SK-N-MC (cell line): Measurements from ENCODE around the gene ROBO2.

Experiments
- DNase-seq: peaks from one replicate; pipeline ENCODE4 v3.0.0-alpha.2; 2011; ENCODE audit warnings: low read depth, low spot score
- H3K27ac ChIP-seq: fragments of 200-600 bp; sonication (generic); 2 replicates; pipeline ENCODE4 v1.5.1; 2016; ENCODE audit warnings: mixed run types
- H3K36me3 ChIP-seq: fragments of 200-600 bp; sonication (generic); 2 replicates; pipeline ENCODE4 v1.6.1; 2017; ENCODE audit warnings: antibody characterized with exemption, low read length, mixed read lengths; ENCODE audit not compliant: insufficient read depth
- H3K4me3 ChIP-seq: fragments of 200-600 bp; sonication (generic); 2 replicates; pipeline ENCODE4 v1.5.1; 2016
- H3K9ac ChIP-seq: fragments of 200-600 bp; sonication (generic); 2 replicates; pipeline ENCODE4 v1.8.0; 2017; ENCODE audit warnings: mixed run types, mixed read lengths; ENCODE audit not compliant: insufficient read length
- H3K9me3 ChIP-seq: fragments of 200-600 bp; sonication (generic); 2 replicates; pipeline ENCODE4 v1.6.1; 2017; ENCODE audit warnings: low read depth, mild to moderate bottlenecking, antibody characterized with exemption, low read length, moderate library complexity, mixed read lengths
- EZH2 ChIP-seq: fragments of 200-600 bp; sonication (generic); IDR thresholded peaks from one replicate; pipeline ENCODE4 v1.6.1; 2017; ENCODE audit warnings: antibody characterized with exemption
- FOXP2 ChIP-seq: optimal IDR thresholded peaks from 2 replicates; pipeline ENCODE3; 2011; ENCODE audit warnings: mild to moderate bottlenecking, moderate library complexity; ENCODE audit not compliant: insufficient read depth; ENCODE audit errors: extremely low read length, control extremely low read depth
- POLR2AphosphoS5 ChIP-seq: IDR thresholded peaks from 2 replicates; pipeline ENCODE4 v1.6.1; 2012; ENCODE audit warnings: mild to moderate bottlenecking, low read depth, low read length, borderline replicate concordance

Gene ROBO2

DNA sequence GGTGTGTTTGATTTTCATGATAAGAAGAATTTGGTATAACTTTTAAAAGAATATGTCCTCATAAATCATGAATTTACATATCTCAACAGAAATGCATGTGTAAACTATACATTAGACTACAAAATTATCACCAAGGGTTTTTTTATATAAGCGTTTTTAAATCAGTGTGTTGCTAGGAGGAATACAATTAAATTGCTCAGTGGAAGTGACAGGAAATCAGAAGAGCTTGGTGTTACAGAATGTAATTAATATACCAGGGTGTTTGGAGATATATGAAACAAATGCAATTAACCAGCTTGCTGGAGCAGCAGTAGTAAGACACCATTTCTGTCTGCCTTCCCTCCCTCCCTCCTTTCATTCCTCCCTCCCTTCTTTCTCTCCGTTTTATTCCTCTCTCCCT, 2.4 kb downstream of the ROBO2 start:
- no peak overlapping the region for H3K9ac ChIP-seq
- TF ChIP-seq FOXP2, result no peak
- TF ChIP-seq EZH2, result no peak
- TF ChIP-seq POLR2AphosphoS5, result no peak
- peak overlapping the region; percentile 81 for H3K4me3 ChIP-seq
- no peaks in the 10 kb centered on the region for H3K36me3 ChIP-seq
- H3K9me3 ChIP-seq, result no peaks in the 10 kb centered on the region
- H3K27ac ChIP-seq, result no peak overlapping the region
- DNase-seq, result no peak

DNA sequence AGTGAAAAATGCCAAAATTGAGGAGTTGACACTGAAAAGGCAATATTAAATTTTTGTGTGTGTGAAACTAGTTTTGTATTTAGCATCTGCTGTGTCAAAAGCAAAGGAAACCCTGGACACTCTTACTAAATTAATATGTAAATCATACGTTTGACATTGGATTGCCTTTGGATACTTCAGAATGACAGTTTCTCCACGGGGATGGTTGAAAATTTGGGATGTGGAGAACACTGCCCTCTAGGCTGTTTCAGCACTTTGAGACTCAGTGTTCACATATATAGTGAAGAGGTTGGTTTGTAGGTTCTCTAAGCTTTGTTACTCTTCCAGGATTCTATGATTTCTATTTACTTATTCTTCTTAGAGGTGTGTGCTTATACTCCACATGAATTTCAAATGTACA, 3.0 kb downstream of the ROBO2 start:
- no peaks in the 10 kb centered on the region for H3K9me3 ChIP-seq
- H3K9ac ChIP-seq, result no peak overlapping the region
- no peak overlapping the region for H3K27ac ChIP-seq
- H3K36me3 ChIP-seq, result no peaks in the 10 kb centered on the region
- H3K4me3 ChIP-seq, result peak overlapping the region; percentile 81
- TF ChIP-seq POLR2AphosphoS5 (no peak), FOXP2 (no peak), EZH2 (no peak)
- DNase-seq, result no peak

DNA sequence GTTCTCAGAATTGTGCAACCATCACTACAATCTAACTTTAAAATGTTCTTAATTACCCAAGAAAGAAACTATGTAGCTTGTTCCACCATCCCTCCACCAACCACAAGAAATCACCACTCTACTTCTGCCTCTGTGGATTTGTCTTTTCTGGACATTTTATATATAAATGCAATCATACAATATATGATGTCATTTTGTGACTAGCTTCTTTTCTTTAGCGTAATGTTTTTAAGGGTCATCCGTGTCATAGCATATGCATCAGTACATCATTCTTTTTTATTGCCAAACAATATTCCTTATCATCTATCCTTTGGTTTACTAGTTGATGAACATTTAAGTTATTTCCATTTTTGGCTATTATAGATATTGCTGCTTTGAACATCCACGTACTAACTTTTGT, 5.8 kb downstream of the ROBO2 start:
- Histone ChIP-seq H3K27ac (no peak overlapping the region), H3K9ac (no peak overlapping the region), H3K9me3 (no peaks in the 10 kb centered on the region), H3K36me3 (no peaks in the 10 kb centered on the region), H3K4me3 (no peak overlapping the region)
- DNase-seq, result no peak
- TF ChIP-seq FOXP2 (no peak), POLR2AphosphoS5 (no peak), EZH2 (no peak)

DNA sequence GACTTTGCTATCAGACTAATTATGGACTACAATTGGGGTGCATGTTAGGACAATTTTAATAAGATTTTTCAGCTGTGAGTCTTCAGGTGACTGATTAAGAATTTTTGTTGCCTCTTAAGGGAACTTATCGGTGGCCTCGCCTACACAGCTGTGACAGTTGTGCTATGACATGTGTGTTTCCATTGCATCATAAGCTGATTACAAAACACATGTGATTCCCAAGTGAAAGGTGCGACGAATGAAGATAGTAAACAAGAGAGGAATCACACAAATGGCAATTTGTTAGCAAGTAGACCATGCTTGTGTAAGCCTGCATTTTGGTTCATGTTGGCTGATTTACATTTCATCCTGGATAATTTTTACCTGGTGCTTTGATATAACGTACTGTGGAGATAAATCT, 8.3 kb downstream of the ROBO2 start:
- TF ChIP-seq EZH2 (no peak), POLR2AphosphoS5 (no peak), FOXP2 (no peak)
- no peaks in the 10 kb centered on the region for H3K9me3 ChIP-seq
- no peak overlapping the region for H3K27ac ChIP-seq
- no peak overlapping the region for H3K9ac ChIP-seq
- DNase-seq, result no peak
- H3K36me3 ChIP-seq, result no peaks in the 10 kb centered on the region
- H3K4me3 ChIP-seq, result no peak overlapping the region

DNA sequence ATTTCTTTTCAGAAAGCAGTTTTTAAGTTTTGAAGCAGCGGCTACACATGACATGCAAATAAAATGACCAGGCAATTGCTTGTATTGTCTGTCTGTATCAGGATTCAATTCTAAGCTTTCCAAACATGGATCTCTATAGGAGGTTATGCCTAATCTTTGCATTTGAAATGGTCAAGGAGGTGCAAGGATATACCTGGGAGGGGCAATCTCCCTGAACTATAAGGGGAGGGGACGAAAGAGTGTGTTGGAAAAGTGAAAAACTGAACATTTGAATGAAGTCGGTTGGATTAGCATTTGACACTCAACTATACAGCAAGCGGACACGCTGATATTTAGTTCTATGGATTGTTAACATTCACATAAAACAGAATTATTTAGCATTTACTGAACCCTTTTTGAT, 11.7 kb downstream of the ROBO2 start:
- H3K36me3 ChIP-seq, result no peaks in the 10 kb centered on the region
- DNase-seq, result no peak
- H3K9me3 ChIP-seq, result no peaks in the 10 kb centered on the region
- no peak overlapping the region for H3K27ac ChIP-seq
- no peak overlapping the region for H3K4me3 ChIP-seq
- H3K9ac ChIP-seq, result no peak overlapping the region
- TF ChIP-seq EZH2, result no peak
- TF ChIP-seq FOXP2, result no peak
- TF ChIP-seq POLR2AphosphoS5, result no peak

DNA sequence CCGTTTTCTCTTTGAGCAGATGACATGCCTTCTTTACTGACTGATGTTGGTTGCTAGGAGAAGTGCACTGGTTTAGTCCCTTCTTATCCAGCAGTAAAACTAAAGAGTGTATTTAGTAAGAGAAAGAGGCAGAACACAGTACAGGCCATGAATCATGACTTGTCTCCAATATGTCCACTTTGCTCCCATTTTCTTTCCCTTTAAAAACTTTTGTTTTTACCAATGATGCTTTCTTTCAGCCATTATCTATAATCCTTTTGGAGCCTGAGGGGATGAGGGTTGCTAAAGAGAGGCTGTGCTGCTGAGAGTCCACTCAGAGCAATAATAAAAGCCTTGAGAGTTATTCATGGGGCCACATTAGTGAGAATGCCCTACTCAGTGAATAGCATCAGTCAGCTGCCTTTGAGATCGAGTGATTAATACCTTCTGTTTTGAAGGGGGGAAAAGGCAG, 12.2 kb downstream of the ROBO2 start:
- Histone ChIP-seq H3K36me3 (no peaks in the 10 kb centered on the region), H3K4me3 (no peak overlapping the region), H3K9ac (no peak overlapping the region), H3K9me3 (no peaks in the 10 kb centered on the region), H3K27ac (no peak overlapping the region)
- DNase-seq, result no peak
- TF ChIP-seq POLR2AphosphoS5 (no peak), FOXP2 (no peak), EZH2 (no peak)

DNA sequence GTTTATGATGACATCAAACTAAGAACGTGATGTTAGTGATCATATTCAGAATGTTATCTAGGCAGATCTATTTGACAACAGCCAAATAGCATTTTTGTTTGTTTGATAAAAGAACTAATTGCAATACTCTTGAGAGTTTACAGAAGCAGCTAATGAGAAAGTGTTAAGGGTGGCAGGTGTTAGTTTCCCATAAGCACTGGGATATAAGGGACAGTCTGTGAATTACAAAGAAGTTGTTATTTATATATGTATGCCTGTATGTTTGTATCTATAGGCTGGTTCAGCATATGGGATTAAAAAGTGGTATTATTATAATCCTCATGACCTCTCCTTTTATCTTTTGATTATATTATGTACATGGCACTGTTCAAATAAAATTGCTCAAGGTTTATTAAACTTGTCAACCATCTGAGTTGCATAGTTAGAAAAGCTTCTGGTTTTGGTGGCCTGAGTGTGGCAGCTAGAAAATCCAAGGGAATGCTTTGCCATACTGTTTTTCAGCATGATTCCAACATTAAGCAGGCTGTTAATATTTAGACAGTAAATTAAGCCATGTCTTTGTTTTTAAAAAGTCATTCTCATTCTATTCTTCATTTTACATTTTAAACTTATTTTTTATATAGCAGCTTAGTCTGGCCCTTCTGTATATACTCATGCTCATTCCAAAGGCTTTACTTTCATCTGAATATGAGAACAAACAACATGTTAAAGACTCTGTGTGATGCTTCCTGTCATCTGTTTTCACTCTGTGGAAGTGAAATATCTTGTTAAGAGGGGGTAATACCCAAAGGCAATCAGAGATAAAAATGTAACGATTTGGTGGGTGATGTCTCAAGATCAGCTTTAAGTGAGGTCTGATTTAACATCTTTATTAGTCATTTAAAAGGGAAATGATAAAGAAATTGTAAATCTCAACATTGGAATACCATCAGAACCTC, 13.1 kb downstream of the ROBO2 start:
- Histone ChIP-seq H3K36me3 (no peaks in the 10 kb centered on the region), H3K9me3 (no peaks in the 10 kb centered on the region), H3K27ac (0 out of 2 replicates have a peak overlapping the region, but pooled peaks have one; percentile 25), H3K4me3 (0 out of 2 replicates have a peak overlapping the region, but pooled peaks have one; percentile 25), H3K9ac (no peak overlapping the region)
- peak; percentile 76 for DNase-seq
- TF ChIP-seq POLR2AphosphoS5 (peak; percentile 54; the same call in 1 of the 2 replicates), FOXP2 (no peak)

DNA sequence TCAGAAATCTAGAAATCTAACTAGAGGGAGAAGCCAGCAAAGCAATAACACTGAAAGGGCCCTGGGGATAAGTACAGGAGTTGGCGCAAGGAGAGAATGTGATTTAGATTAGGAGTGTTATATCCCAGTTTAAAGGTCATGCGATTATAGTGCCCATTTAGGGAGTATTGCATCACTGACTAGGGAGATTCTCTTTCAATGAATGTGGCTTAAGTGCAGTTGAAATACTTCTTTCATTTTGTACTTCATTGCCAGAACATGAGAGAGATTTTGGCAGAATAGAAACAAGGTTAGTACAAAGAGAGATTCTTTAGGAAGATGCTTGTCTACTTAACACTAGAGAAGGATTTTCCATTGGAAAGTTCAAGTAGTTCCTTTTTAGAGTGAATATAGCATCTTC, 13.9 kb downstream of the ROBO2 start:
- Histone ChIP-seq H3K9me3 (no peaks in the 10 kb centered on the region), H3K4me3 (peak overlapping the region; percentile 25; the same call in 1 of the 2 replicates)
- no peak for DNase-seq

More for the DNA sequence above, 13.9 kb downstream of the ROBO2 start:
- H3K36me3 ChIP-seq, result no peaks in the 10 kb centered on the region
- no peak overlapping the region for H3K9ac ChIP-seq
- peak overlapping the region; percentile 25; the same call in 1 of the 2 replicates for H3K27ac ChIP-seq
- TF ChIP-seq EZH2 (no peak), FOXP2 (no peak), POLR2AphosphoS5 (no peak)
